ENCODE data around the gene IFNA21.

DNA sequence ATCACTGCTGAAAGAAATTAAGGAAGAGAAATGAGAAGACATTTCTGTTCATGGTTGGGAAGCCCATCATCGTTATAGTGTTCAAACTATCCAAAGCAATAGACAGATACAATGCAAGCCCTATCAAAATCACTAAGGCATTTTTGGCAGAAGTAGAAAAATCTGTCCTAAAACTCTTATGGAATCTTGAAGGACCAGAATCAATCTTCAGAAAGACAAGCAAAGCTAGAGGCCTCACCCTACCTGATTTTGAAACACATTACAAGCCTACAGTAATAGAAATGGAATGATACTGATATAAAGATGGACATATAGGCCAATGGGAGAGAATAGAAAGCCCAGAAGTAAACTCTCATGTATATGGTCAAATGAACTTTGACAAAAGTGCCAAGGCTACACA is 4.9 kb upstream of the IFNA21 start:
- TF ChIP-seq, protein P1, sequence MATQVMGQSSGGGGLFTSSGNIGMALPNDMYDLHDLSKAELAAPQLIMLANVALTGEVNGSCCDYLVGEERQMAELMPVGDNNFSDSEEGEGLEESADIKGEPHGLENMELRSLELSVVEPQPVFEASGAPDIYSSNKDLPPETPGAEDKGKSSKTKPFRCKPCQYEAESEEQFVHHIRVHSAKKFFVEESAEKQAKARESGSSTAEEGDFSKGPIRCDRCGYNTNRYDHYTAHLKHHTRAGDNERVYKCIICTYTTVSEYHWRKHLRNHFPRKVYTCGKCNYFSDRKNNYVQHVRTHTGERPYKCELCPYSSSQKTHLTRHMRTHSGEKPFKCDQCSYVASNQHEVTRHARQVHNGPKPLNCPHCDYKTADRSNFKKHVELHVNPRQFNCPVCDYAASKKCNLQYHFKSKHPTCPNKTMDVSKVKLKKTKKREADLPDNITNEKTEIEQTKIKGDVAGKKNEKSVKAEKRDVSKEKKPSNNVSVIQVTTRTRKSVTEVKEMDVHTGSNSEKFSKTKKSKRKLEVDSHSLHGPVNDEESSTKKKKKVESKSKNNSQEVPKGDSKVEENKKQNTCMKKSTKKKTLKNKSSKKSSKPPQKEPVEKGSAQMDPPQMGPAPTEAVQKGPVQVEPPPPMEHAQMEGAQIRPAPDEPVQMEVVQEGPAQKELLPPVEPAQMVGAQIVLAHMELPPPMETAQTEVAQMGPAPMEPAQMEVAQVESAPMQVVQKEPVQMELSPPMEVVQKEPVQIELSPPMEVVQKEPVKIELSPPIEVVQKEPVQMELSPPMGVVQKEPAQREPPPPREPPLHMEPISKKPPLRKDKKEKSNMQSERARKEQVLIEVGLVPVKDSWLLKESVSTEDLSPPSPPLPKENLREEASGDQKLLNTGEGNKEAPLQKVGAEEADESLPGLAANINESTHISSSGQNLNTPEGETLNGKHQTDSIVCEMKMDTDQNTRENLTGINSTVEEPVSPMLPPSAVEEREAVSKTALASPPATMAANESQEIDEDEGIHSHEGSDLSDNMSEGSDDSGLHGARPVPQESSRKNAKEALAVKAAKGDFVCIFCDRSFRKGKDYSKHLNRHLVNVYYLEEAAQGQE (IDR thresholded peaks at IDR 0.05): no peak
- TF ChIP-seq, protein P2, sequence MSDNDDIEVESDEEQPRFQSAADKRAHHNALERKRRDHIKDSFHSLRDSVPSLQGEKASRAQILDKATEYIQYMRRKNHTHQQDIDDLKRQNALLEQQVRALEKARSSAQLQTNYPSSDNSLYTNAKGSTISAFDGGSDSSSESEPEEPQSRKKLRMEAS (IDR thresholded peaks at IDR 0.05): no peak
- TF ChIP-seq, protein P3, sequence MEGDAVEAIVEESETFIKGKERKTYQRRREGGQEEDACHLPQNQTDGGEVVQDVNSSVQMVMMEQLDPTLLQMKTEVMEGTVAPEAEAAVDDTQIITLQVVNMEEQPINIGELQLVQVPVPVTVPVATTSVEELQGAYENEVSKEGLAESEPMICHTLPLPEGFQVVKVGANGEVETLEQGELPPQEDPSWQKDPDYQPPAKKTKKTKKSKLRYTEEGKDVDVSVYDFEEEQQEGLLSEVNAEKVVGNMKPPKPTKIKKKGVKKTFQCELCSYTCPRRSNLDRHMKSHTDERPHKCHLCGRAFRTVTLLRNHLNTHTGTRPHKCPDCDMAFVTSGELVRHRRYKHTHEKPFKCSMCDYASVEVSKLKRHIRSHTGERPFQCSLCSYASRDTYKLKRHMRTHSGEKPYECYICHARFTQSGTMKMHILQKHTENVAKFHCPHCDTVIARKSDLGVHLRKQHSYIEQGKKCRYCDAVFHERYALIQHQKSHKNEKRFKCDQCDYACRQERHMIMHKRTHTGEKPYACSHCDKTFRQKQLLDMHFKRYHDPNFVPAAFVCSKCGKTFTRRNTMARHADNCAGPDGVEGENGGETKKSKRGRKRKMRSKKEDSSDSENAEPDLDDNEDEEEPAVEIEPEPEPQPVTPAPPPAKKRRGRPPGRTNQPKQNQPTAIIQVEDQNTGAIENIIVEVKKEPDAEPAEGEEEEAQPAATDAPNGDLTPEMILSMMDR (IDR thresholded peaks at IDR 0.05; ENCODE audit: low read depth, low read length, missing input control): no peak
- no peak for TF ChIP-seq GABPA (IDR thresholded peaks at IDR 0.05 in 1 of 2, conservative IDR thresholded peaks at IDR 0.05 in 1 of 2)
